OCI-LY3 (cell line): ENCODE results near the gene C11orf21.

Experiments used
- H2AFZ ChIP-seq: fragments of 200-600, 300-600 bp; shearing (Covaris generic); 2 replicates; pipeline ENCODE4 v1.6.0; 2014; ENCODE audit warnings: antibody characterized with exemption, low read depth, low read length
- H3K27ac ChIP-seq: fragments of 200-600, 300-600 bp; sonication (generic); 2 replicates; pipeline ENCODE4 v1.5.1; 2014; ENCODE audit warnings: mild to moderate bottlenecking, low read length, moderate library complexity, mixed read lengths
- H3K27me3 ChIP-seq: fragments of 200-600, 300-600 bp; sonication (generic); 2 replicates; pipeline ENCODE4 v1.6.1; 2014; ENCODE audit warnings: low read depth, low read length, mixed read lengths
- H3K36me3 ChIP-seq: fragments of 200-600, 300-600 bp; sonication (generic); replicated peaks from 2 replicates; pipeline ENCODE3; 2014; ENCODE audit warnings: low read depth, low read length, mixed read lengths
- H3K4me1 ChIP-seq: fragments of 300-600, 200-600 bp; sonication (generic); 2 replicates; pipeline ENCODE4 v1.6.1; 2014; ENCODE audit warnings: low read length, mixed read lengths
- H3K4me2 ChIP-seq: fragments of 200-600, 300-600 bp; sonication (generic); 2 replicates; pipeline ENCODE4 v1.6.1; 2014; ENCODE audit warnings: low read length, mixed read lengths
- H3K4me3 ChIP-seq: fragments of 300-600, 200-600 bp; sonication (generic); 2 replicates; pipeline ENCODE4 v1.5.1; 2014; ENCODE audit warnings: antibody characterized with exemption, mild to moderate bottlenecking, low read length, moderate library complexity
- H3K79me2 ChIP-seq: fragments of 300-600, 200-600 bp; shearing (Covaris generic); 2 replicates; pipeline ENCODE4 v1.6.1; 2014; ENCODE audit warnings: mild to moderate bottlenecking, low read length, mixed read lengths
- H3K9ac ChIP-seq: fragments of 300-600, 200-600 bp; shearing (Covaris generic); 2 replicates; pipeline ENCODE4 v1.6.0; 2014; ENCODE audit warnings: mild to moderate bottlenecking, low read length, moderate library complexity
- H3K9me3 ChIP-seq: fragments of 200-600, 300-600 bp; shearing (Covaris generic); 2 replicates; pipeline ENCODE4 v1.6.1; 2014; ENCODE audit warnings: low read length, mixed read lengths; ENCODE audit not compliant: insufficient read depth
- H4K20me1 ChIP-seq: fragments of 200-600, 300-600 bp; sonication (generic); 2 replicates; pipeline ENCODE4 v1.6.1; 2016; ENCODE audit warnings: low read length, mixed read lengths; ENCODE audit not compliant: insufficient read depth
- CTCF ChIP-seq: fragments of 200-600, 300-600 bp; sonication (generic); IDR thresholded peaks from 2 replicates; pipeline ENCODE4 v1.5.1; 2014; ENCODE audit warnings: antibody characterized with exemption, low read length, low read depth
- EZH2phosphoT487 ChIP-seq: fragments of 200-600 bp; shearing (Covaris generic); IDR thresholded peaks from 2 replicates; pipeline ENCODE4 v1.6.1; 2018; ENCODE audit warnings: antibody characterized with exemption, mixed run types, low read depth

The C11orf21 gene

GRCh38 chr11:2260491-2261364, 41.0 kb downstream of the C11orf21 start:
- H3K4me3 ChIP-seq, result no peak overlapping the region
- H3K4me1 ChIP-seq, result peaks cover 6% of the 10 kb centered on the region
- H3K79me2 ChIP-seq, result no peaks in the 10 kb centered on the region
- H3K9me3 ChIP-seq, result no peaks in the 10 kb centered on the region
- no peaks in the 10 kb centered on the region; the same call in 1 of the 2 replicates for H3K27me3 ChIP-seq
- no peak overlapping the region for H3K27ac ChIP-seq
- H3K4me2 ChIP-seq, result no peak overlapping the region
- H2AFZ ChIP-seq, result no peak overlapping the region
- H3K9ac ChIP-seq, result no peak overlapping the region
- no peak for TF ChIP-seq EZH2phosphoT487
- no peak for TF ChIP-seq CTCF
- no peaks in the 10 kb centered on the region for H3K36me3 ChIP-seq
- no peaks in the 10 kb centered on the region for H4K20me1 ChIP-seq

- no peaks in the 10 kb centered on the region for H3K36me3 ChIP-seq
- no peak for TF ChIP-seq EZH2phosphoT487
- no peak for TF ChIP-seq CTCF
- H4K20me1 ChIP-seq, result no peaks in the 10 kb centered on the region
- H3K9ac ChIP-seq, result no peak overlapping the region
- H3K4me2 ChIP-seq, result no peak overlapping the region
- H3K9me3 ChIP-seq, result no peaks in the 10 kb centered on the region
- no peaks in the 10 kb centered on the region; the same call in 1 of the 2 replicates for H3K27me3 ChIP-seq
- no peak overlapping the region for H3K4me3 ChIP-seq
- no peaks in the 10 kb centered on the region for H3K79me2 ChIP-seq
- no peaks in the 10 kb centered on the region for H3K4me1 ChIP-seq
- H2AFZ ChIP-seq, result no peak overlapping the region
- H3K27ac ChIP-seq, result no peak overlapping the region
These were observed 41.7 kb downstream of the C11orf21 start for GRCh38 chr11:2259897-2260451.

GRCh38 chr11:2259466-2259830, 42.3 kb downstream of the C11orf21 start:
- Histone ChIP-seq H3K27me3 (no peaks in the 10 kb centered on the region; the same call in 1 of the 2 replicates), H3K9ac (no peak overlapping the region), H2AFZ (no peak overlapping the region), H3K4me3 (no peak overlapping the region), H3K4me2 (no peak overlapping the region), H3K4me1 (no peaks in the 10 kb centered on the region), H3K36me3 (no peaks in the 10 kb centered on the region), H4K20me1 (no peaks in the 10 kb centered on the region), H3K9me3 (no peaks in the 10 kb centered on the region), H3K27ac (no peak overlapping the region), H3K79me2 (no peaks in the 10 kb centered on the region)
- no peak for TF ChIP-seq CTCF
- TF ChIP-seq EZH2phosphoT487, result no peak
